HG03457 (cell line): Measurements from ENCODE around the gene KIAA1586.
"Not testable (repeated sequence)": the region's sequence is repeated elsewhere in the genome, so short reads cannot be mapped to it uniquely, and the experiment has no call there.

Experiments
- ATAC-seq: cut with Tn5 transposase; IDR thresholded peaks from one replicate; pipeline ENCODE4 v1.9.1; 2021; ENCODE audit warnings: moderate number of reproducible peaks; ENCODE audit not compliant: unreplicated experiment

The KIAA1586 gene

GRCh38 chr6:57044568-57044967 is 1.9 kb upstream of the KIAA1586 start:
- no peak for ATAC-seq

GRCh38 chr6:57047257-57047585 is 728 bp downstream of the KIAA1586 start:
- ATAC-seq = not testable (repeated sequence)

- ATAC-seq = not testable (repeated sequence)
Measured at GRCh38 chr6:57047859-57048258, 1.4 kb downstream of the KIAA1586 start.

GRCh38 chr6:57048577-57048976 is 2.1 kb downstream of the KIAA1586 start:
- ATAC-seq = no peak

- ATAC-seq = no peak
Measured at GRCh38 chr6:57063847-57064246, 17.4 kb downstream of the KIAA1586 start.

GRCh38 chr6:57064809-57065208 is 18.3 kb downstream of the KIAA1586 start:
- ATAC-seq = no peak

GRCh38 chr6:57068061-57068460 is 21.6 kb downstream of the KIAA1586 start:
- no peak for ATAC-seq

- ATAC-seq = no peak
Measured at GRCh38 chr6:57069228-57069627, 22.7 kb downstream of the KIAA1586 start.

GRCh38 chr6:57069920-57070331 is 23.4 kb downstream of the KIAA1586 start:
- ATAC-seq = no peak

- ATAC-seq = no peak
Measured at GRCh38 chr6:57072108-57072507, 25.6 kb downstream of the KIAA1586 start.

GRCh38 chr6:57074383-57074782 is 27.9 kb downstream of the KIAA1586 start:
- no peak for ATAC-seq

GRCh38 chr6:57075092-57075491 is 28.6 kb downstream of the KIAA1586 start:
- no peak for ATAC-seq

- ATAC-seq = no peak
Measured at GRCh38 chr6:57078531-57079207, 32.2 kb downstream of the KIAA1586 start.

- ATAC-seq = no peak
Measured at GRCh38 chr6:57085471-57085870, 39.0 kb downstream of the KIAA1586 start.

- no peak for ATAC-seq
Measured at GRCh38 chr6:57086843-57087242, 40.4 kb downstream of the KIAA1586 start.

- ATAC-seq = no peak
Measured at GRCh38 chr6:57087916-57088315, 41.4 kb downstream of the KIAA1586 start.

- no peak for ATAC-seq
Measured at GRCh38 chr6:57089265-57089664, 42.8 kb downstream of the KIAA1586 start.

GRCh38 chr6:57089687-57090457 is 43.4 kb downstream of the KIAA1586 start, which contains the start of gene ZNF451:
TSS of gene ZNF451 (plus strand) at chr6:57090188. CDS start at chr6:57090254, 66 bp downstream.
- peak; percentile 90 for ATAC-seq

GRCh38 chr6:57090458-57091067 is 44.1 kb downstream of the KIAA1586 start:
- peak; percentile 0 for ATAC-seq

GRCh38 chr6:57091375-57091774 is 44.9 kb downstream of the KIAA1586 start:
- not testable (repeated sequence) for ATAC-seq

- ATAC-seq = no peak
Measured at GRCh38 chr6:57094689-57095088, 48.2 kb downstream of the KIAA1586 start.

GRCh38 chr6:57097596-57097995 is 51.1 kb downstream of the KIAA1586 start:
- ATAC-seq = no peak
